Activated T-helper 9 cell treated with anti-CD3 and anti-CD28 coated beads, Interleukin-2, amount 50 U/mL, for 16 hours (primary cell): ENCODE results near the gene CLCN1.

Experiments used
- DNase-seq: peaks from one replicate; pipeline ENCODE4 v3.0.0-alpha.2; 2020; ENCODE audit warnings: low read depth

CLCN1 gene

DNA sequence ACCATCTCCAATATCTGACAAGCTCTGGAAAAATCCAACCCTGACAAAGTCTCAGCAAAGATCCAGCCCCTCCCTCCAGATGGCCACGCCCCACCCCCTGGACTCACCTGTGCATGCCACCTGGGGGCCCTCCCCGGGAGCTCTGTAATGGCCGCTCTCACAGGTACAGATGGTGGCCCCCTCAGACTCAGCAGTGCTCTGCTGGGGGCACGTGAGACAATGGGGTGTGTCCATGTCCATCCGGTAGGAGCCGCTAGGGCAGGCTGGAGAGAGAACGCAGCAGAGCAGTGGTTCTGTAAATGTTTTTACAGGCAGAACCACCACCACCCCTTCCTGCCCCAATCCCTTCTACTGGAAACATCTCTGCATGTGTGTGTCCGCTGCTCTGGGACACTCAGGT lies 83.2 kb downstream of the CLCN1 start:
- no peak for DNase-seq

DNA sequence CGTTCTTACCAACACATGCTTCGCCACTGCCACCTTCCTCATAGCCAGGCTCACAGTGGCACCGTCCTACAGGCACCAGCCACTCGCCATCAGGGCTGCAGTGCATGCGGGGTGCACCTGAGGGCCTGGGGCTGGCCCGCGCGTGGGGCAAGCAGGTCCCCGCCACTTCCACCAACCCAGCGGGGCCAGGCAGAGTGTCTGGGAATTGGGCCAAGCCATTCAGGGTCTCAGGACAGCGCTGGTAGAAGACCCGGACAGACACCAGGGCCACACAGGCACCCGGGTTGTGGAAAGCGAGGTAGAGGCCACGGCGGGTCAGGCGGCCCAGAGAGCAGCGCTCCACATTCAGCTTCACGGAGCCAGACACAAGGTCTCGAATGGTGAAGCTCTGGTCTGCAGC lies 83.7 kb downstream of the CLCN1 start:
- no peak for DNase-seq

DNA sequence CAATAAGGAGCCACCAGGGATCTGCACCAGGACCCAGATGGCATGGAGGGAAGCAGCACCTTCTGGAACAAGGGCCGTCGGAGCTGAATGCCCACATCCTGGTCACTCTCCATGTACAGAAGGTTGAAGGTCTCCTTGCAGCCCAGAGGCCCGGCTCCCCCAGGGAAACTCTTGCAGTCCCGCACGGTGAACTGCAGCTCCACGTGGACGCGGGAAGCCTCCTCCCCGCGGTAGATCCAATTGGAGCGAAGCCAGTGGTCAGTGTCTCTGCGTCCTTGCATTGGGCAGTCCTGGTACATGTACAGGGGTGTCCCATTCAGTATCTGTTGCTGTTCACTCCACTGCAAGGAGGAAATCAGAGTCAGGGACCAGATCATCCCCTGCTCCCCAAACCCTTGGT lies 85.4 kb downstream of the CLCN1 start:
- DNase-seq = no peak
